Endometrial microvascular endothelial cells (primary cell): ENCODE data around the gene CST2. TPM values are rescaled to one million over a fixed set of nuclear protein-coding genes. Genes with fewer than 3 reads are reported as not detected.
"Not testable (repeated sequence)": the region's sequence is repeated elsewhere in the genome, so short reads cannot be mapped to it uniquely, and the experiment has no call there.

Experiments used
- in situ Hi-C: cut with HindIII; loops from 2 replicates; pipeline ENCODE4 v1.10.0; 2017; ENCODE audit warnings: low sequenced_read_pairs, low pct_unique_long_range_greater_than_20kb; ENCODE audit errors: inconsistent ontology term
- total RNA-seq: library from RNA; depleted of rRNA; stranded (reverse); fragments of >200 nt; gene quantifications from one replicate; pipeline ENCODE4 v1.2.3, GENCODE V29; 2015; ENCODE audit errors: inconsistent ontology term

The CST2 gene
- total RNA-seq = not detected

GRCh38 chr20:23826541-23827021 lies at the start of gene CST2:
CST2 (minus strand) TSS chr20:23826729; CDS start chr20:23826660, 69 bp downstream.
- in situ Hi-C loops = no loop called here

GRCh38 chr20:23875606-23876237 lies 49.2 kb upstream of the CST2 start:
- in situ Hi-C loops = no loop called here

GRCh38 chr20:23874747-23875146 lies 48.2 kb upstream of the CST2 start:
- in situ Hi-C loops = no loop called here

- in situ Hi-C loops = no loop called here
Observed at GRCh38 chr20:23873370-23874015, 47.0 kb upstream of the CST2 start.

- in situ Hi-C loops = no loop called here
Observed at GRCh38 chr20:23872065-23872464, 45.5 kb upstream of the CST2 start.

- in situ Hi-C loops = no loop called here
Observed at GRCh38 chr20:23870461-23870860, 43.9 kb upstream of the CST2 start.

- in situ Hi-C loops = no loop called here
Observed at GRCh38 chr20:23869520-23869919, 43.0 kb upstream of the CST2 start.

GRCh38 chr20:23868321-23868720 lies 41.8 kb upstream of the CST2 start:
- in situ Hi-C loops = no loop called here

GRCh38 chr20:23867152-23867776 lies 40.7 kb upstream of the CST2 start:
- in situ Hi-C loops = no loop called here

- in situ Hi-C loops = not testable (repeated sequence)
Observed at GRCh38 chr20:23860771-23861170, 34.2 kb upstream of the CST2 start.

GRCh38 chr20:23857962-23858595 lies 31.6 kb upstream of the CST2 start:
- in situ Hi-C loops = no loop called here

GRCh38 chr20:23856736-23857135 lies 30.2 kb upstream of the CST2 start:
- in situ Hi-C loops = no loop called here

GRCh38 chr20:23856226-23856625 lies 29.7 kb upstream of the CST2 start:
- in situ Hi-C loops = no loop called here

GRCh38 chr20:23841693-23842092 lies 15.2 kb upstream of the CST2 start:
- in situ Hi-C loops = no loop called here

GRCh38 chr20:23835716-23836115 lies 9.2 kb upstream of the CST2 start:
- in situ Hi-C loops = no loop called here

- in situ Hi-C loops = no loop called here
Observed at GRCh38 chr20:23832775-23833513, 6.4 kb upstream of the CST2 start.

GRCh38 chr20:23831961-23832360 lies 5.4 kb upstream of the CST2 start:
- in situ Hi-C loops = not testable (repeated sequence)

GRCh38 chr20:23823621-23824324 lies 2.8 kb downstream of the CST2 start:
- in situ Hi-C loops = no loop called here
